AG20443 (cell line): ENCODE data around the gene MKRN1.
"Not testable (repeated sequence)": the region's sequence is repeated elsewhere in the genome, so short reads cannot be mapped to it uniquely, and the experiment has no call there.

Experiments
- DNase-seq: peaks from one replicate; pipeline ENCODE4 v3.0.0; 2012; ENCODE audit warnings: low spot score, mixed read lengths

MKRN1 gene, protein sequence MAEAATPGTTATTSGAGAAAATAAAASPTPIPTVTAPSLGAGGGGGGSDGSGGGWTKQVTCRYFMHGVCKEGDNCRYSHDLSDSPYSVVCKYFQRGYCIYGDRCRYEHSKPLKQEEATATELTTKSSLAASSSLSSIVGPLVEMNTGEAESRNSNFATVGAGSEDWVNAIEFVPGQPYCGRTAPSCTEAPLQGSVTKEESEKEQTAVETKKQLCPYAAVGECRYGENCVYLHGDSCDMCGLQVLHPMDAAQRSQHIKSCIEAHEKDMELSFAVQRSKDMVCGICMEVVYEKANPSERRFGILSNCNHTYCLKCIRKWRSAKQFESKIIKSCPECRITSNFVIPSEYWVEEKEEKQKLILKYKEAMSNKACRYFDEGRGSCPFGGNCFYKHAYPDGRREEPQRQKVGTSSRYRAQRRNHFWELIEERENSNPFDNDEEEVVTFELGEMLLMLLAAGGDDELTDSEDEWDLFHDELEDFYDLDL

DNA sequence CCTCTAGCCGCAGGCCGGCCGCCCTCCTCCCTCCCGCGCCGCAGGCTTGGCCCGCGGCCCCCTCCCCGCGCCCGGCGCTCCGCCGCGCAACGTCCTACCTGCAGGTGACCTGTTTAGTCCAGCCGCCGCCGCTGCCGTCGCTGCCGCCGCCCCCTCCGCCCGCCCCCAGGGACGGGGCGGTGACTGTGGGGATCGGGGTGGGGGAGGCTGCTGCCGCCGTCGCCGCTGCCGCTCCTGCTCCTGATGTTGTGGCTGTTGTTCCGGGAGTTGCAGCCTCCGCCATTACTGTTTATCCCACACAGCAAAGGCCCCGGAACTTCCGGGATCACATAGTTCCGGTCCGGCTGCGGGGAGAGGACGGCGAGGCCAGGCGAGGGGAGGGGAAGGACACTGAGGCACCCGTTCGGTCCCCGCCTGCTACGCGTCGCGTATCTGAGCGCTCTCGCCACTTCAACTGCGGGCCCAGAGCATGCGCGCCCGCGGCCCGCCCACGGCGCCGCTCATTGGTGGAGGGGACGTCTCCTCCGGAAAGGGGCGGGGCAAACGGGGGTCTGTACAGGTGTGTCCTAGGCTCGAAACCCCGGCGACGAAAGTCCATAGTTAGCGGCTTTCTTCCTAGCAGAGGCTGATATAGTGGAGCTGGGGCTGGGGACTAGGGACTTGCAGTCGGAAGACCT is at the start of gene MKRN1:
TSS of gene MKRN1 (minus strand) at position 444 of the 677 bp plus-strand sequence. CDS start at position 283, 161 bp downstream.
- DNase-seq, result peak; percentile 99

DNA sequence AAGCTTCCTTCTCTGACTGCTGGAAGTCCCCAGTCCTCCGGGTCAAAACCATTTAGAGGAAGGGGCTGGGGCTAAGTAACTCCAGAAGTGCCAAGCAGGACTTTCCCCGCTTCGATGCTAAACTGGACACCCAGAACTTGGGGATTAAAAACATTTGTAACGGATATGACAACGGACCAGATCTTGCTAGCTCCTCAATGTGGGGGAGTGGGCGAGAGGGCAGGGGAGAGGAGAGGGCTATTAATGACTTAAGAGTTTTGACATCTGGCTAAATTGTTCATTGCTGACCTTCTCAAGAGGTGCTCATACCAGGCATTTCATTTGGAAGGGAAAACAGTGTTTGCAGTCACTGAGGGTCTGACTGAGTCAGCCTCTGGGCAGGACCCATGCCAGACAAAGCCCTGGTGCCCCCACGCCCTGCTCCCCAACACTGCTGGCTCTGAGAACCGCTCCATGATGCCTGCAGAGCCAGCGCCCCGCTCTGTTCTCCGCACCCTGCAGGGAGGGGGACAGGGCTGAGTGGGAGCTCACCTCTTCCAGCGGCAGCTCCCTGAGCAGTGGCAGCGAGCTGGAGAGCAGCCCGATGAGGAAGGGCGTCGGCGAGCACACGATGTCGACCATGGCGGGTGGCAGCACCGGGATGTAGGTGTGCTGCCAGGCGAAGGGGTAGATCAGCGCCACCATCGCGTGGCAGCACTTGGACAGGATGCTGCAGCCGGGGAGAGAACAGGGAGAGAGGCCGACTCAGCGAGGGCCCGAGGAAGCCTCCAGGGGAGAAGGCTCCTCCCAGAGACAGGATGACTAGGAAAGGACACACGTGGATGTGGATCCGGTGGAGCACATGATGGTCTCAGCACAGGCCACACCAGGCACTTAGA is 47.7 kb upstream of the MKRN1 start:
- DNase-seq, result no peak

DNA sequence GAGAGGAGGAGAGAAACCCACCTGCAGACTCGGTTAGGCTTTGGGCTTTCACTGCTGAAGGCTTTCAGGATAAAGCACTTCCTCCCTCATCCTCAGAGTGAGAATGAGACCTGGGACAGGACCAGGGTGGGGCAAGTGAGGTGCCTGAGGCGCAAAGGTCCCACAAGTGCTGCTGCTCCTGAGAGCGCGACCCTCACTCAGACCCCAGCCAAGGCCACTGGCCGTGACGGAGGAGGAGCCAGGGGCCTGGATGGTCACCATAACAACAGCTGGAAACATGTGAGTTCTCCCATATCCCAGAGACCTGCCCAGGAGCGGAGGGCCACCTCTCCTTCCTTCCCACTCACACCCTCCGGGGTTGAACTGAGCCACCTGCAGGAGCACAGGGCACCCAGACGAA is 46.9 kb upstream of the MKRN1 start:
- DNase-seq, result no peak

DNA sequence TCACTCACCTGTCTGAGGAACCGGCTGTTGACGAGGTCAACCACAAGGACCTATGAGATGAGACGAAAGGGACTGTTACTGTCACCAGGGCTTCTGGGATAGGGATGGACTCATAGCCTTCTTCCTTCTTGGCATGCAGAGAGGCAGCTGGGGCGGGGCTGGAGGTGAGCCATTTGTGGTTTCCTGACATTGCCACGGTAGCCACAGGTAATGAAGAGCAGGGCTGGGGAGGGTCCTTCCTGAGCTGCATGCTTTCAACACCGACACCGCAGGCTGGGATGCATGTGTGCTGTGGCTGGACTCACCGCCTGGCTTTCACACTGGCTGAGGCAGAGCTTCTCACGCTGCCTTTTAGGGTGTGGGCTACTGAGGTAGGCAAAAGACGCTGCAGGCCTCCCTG is 46.4 kb upstream of the MKRN1 start:
- DNase-seq, result peak; percentile 50

DNA sequence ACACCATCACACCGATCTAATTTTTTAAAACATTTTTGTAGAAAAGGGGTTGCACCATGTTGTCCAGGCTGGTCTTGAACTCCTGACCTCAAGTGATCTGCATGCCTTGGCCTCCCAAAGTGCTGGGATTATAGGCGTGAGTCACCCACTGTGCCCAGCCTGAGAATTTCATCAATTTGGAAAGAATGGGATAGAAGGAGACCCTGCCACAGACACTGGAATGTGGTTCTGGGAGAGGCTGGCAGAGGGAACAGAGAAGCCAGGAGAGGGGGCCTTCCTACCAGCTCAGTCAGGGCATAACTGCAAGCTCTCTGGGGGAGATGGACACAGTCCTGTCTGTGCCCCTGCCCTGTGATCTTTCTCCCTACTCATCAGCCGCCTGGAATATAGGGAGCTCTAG is 42.1 kb upstream of the MKRN1 start:
- no peak for DNase-seq

DNA sequence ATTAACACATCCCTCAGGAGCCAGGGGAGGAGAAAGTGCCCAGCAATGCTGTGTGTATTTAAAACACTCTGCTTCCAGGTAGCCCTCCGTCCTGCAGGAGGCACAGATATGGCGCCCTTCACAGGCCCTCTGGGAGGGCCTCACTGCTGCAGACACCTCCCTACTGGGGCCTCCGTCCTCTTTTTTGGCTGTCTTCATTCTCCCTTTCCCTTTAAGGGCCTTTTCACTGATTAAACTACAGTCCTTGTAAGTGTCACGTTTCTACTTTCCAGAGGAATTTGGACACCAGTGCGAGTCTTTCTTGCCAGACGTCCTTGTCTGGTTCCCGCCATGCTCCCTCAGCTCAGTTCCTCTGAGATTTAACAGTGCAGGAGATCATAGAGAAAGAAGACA is 39.7 kb upstream of the MKRN1 start:
- DNase-seq, result no peak

DNA sequence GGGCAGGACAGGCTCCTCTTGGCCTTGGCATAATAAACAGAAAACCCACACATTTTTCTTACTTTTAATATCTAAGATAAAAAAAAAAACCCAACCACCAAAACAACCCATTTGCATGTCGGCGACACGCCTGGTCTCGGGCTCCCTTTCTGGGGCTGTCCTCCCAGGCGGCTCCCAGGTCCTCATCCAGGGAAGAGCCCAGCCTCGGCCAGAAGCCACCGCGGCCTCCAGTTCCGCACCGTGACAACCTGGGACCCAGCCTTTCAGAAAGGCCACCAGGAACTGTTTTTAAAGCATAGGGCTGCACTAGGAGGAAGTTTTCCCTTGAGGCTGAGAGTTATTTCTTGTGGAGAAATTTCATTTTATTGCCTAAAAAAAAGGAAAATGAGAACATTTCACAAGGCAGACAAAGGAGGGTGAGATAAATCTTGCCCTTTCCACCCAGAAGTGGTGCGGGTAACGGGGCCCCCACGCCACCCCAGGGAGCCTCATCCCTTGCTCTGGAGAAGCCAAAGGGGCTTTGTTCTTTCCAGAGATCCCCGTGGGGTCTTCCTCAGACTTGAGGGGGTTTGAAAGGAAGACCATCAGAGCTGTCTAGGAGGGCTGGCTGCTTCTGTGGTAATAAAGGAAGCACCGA is 39.2 kb upstream of the MKRN1 start:
- DNase-seq, result no peak

DNA sequence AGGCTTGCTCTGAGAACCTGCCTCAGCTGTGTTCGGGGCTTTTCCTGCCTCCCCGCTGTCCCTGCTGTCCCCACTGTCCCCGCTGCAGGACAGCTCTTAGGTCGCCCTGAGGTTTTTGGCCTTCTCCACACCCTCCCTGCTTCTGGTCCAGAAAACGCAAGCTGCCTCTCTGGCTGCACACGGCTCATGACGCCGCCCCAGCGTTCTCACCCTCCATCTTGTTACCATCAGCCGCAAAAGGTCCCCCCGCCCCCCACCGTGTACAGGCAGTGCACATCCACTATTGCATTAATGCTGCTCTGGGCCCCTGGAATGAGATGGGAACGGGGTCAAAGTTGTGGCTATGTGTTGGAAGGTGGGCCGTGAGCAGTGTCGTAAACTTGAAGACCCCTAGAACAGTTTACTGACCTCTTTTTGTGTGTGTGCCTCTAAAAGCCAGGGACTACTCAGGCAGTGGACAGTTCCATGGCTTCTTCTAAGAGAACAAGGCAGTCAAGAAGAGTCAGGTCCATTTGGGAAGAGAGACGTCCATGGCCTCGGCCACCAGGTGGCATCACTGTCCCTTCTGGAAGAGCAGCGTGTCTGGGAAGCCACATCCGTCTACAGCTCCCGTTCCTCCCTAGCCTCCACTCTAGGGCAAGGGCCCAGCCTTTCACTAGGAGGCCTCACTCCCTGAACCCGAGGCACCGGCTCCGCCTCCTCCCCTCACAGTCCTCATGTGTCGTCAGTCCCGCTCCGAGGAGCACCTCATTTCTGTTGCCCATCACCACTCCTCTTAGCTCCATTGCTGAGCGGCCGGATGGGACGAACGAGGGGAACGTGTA is 38.5 kb upstream of the MKRN1 start:
- peak; percentile 94 for DNase-seq

DNA sequence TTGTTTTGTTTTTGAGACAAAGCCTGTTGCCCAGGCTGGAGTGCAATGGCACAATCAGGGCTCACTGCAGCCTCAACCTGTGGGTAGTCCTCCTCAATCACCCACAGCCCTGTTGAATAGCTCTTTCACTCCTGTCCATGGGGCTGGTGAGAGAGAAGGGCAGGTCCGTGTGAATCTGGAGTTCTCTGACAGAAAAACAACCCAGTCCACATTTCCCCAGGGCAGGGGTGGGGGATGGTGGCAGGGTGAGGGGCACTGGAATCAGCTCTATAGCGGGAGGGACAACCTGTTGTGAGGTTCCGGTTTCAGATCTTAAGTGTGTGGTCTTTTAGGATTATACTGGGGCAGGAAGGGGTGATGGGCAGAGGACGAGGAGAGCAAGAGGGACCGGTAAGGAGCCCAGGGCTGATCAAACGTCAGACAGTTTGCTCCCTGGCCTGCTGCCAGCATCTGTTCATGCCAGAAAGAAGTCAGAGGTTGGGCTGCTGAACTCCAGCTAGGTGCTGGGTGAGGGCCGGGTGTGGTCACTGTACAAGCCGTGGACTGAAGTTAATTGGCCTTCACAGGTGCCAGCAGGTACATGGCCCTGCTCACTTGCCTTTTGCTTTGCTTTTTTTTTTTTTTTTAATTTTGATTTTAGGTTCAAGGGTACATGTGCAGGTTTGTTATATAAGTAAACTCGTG is 33.2 kb upstream of the MKRN1 start:
- no peak for DNase-seq

DNA sequence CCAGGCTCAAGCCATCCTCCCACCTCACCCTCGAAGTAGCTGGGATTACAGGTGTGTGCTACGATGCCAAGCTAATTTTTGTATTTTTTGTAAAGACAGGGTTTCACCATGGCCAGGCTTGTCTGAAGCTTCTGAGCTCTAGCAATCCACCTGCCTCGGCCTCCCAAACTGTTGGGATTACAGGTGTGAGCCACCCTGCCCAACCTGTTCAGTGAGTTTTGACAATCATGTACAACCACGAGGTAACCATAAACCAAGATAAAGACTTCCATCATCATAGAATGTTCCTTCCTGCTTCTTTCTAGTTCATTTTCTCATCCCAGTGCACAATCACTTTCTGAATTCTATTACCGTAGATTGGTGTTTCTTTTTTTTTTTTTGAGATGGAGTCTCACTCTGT is 30.5 kb upstream of the MKRN1 start:
- no peak for DNase-seq

DNA sequence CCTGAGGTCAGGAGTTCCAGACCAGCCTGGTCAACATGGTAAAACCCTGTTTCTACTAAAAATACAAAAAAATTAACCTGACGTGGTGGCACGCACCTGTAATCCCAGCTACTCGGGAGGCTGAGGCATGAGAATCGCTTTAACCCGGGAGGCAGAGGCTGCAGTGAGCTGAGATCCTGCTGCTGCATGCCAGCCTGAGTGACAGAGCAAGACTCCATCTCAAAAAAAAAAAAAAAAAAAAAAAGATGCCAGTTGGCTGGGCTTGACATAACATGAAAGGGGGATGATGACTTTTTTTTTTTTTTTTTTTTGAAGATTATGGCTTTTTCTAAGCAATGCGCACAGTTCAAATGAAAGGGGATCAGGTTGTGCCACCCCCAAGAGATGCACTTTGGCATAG is 28.3 kb upstream of the MKRN1 start:
- not testable (repeated sequence) for DNase-seq

DNA sequence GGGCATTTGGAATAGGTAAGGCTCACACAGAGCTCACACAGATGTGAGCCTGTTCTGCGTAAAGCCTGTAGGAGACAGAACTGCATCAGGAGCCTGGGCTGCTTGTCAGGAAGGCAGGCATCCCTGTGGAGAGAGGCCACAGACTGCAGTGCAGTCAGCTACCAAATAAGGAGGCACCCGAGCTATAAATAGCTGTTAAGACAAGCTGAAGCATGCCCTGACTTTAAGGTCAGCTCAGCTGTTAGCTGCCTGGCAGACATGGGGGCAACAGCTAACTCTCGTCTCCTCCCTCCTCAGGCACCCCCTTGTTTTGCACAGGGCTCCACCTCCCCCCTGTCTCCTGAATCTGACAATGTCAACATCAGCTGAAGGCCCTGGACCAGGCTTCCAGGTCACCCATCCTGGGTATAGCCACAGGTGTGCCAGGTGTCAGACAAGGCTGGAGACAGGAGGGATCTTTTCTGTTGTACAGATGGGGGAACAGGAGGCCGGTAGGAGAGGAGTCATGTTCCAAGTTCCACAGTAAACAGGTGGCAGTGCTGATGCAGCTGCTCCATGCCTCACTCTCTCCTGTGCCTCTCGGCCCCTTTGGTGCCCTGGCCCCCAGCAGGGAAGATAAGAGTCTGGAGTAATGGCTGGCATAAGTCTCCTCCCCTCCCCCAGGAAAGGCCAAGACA is 27.6 kb upstream of the MKRN1 start:
- DNase-seq, result peak; percentile 80

DNA sequence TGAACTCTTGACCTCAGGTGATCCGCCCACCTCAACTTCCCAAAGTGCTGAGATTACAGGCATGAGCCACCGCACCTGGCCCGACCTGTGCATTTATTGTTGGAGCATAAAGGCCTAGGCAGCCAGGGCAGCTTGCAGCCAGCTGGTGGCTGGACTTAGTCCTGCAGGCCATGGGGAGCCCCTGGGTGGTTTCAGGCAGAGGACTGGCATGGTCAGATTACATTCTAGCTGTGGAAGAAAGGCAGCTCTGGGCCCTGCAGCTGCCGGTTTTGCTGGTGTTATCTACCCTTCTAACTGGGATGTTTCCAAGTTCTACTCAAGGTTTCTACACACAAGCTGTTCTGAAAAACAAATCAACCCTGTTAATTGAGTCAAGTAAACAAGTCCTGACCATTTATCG is 22.7 kb upstream of the MKRN1 start:
- no peak for DNase-seq

DNA sequence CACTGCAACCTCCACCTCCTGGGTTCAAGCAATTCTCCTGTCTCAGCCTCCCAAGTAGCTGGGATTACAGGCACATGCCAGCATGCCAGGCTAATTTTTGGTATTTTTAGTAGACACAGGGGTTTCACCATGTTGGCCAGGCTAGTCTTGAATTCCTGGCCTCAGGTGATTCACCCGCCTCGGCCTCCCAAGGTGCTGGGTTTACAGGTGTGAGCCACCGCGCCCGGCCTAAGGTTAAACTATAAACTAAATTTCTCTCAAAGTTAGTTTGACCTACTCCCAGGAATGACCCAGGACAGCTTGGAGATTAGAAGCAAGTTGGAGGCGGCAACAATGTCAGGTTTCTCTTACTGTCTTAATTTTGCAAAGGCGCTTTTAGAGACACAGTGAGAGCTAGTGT is 18.5 kb upstream of the MKRN1 start:
- not testable (repeated sequence) for DNase-seq

DNA sequence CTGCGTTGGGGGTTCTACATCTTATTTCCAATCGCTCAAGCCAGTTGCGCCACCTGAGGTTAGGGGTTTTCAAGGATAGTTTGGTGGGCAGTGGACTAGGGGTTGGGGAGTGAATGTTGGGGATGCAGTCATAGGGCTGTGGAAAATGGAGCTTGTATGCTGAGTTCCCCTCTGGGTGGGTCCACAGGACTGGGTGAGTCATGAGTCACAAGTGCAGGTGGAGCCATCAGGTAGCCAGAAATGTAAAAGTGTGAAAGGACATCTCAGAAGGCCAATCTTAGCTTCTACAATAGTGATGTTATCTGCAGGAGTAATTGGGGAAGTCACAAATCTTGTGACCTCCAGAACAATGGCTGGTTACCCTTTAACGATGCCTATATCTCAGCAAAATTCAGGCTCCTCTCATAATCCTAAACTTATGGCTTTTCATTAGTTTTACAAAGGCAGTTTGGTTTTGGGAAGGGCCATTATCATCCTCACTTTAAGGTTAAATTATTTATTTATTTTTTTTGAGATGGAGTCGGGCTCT is 18.0 kb upstream of the MKRN1 start:
- no peak for DNase-seq

DNA sequence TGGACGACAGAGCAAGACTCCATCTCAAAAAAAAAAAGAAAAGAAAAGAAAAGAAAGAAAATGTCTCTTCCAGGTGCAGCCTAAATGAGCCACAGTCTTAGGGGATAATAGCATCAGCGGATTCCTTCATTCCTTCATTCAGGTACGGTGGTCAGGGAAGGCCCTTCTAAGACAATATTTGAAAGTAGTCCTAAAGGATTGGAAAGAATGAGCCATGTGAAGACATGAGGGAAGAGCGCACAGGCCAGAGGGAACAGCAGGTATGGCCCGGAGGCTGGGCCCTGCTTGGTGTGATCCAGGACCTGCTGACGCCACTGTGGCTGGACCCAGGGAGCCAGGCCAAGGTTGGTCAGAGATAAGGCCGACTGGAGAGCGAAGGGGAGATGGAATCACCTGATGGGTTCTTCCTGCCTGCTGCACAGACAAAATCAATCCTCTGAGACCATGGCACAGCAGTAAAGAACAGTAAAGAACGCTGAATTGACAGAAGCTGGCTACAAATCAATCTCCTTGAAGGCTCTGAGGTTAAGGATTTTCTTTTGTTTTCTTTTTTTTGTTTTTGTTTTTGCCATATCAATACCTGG is 16.3 kb upstream of the MKRN1 start:
- DNase-seq, result no peak

DNA sequence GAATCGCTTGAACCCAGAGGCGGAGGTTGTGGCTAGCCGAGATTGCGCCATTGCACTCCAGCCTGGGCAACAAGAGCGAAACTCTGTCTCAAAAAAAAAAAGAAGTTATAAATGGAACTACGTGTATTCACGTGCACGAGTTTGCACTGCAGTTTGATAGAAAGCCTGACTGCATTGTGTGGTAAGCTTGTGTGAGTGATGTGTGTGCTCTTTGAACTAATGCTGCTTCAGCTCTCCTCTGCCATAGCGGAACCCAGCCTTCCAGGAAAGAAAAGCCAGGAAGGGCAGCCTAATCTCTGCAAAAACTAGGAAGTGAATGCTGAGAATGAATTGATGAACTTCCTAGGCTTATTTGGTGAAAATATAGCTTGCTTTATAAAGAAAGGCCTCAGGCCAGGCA is 15.6 kb upstream of the MKRN1 start:
- no peak for DNase-seq

DNA sequence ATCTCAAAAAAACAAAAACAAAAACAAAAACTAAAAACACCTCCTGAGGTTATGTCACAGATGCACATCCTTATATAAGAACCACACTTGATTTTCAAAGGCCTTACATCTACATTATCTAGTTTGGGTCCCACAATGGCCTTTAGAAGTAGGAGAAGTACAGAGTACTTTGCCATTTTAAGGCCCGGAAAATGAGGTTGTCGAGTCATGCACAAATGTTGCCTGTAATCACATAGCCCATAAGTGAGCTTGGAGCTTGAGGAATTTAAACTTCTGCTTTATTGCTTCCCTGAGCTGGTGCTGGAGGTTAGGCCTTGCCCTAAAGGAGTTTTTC is 9.7 kb upstream of the MKRN1 start:
- no peak for DNase-seq

DNA sequence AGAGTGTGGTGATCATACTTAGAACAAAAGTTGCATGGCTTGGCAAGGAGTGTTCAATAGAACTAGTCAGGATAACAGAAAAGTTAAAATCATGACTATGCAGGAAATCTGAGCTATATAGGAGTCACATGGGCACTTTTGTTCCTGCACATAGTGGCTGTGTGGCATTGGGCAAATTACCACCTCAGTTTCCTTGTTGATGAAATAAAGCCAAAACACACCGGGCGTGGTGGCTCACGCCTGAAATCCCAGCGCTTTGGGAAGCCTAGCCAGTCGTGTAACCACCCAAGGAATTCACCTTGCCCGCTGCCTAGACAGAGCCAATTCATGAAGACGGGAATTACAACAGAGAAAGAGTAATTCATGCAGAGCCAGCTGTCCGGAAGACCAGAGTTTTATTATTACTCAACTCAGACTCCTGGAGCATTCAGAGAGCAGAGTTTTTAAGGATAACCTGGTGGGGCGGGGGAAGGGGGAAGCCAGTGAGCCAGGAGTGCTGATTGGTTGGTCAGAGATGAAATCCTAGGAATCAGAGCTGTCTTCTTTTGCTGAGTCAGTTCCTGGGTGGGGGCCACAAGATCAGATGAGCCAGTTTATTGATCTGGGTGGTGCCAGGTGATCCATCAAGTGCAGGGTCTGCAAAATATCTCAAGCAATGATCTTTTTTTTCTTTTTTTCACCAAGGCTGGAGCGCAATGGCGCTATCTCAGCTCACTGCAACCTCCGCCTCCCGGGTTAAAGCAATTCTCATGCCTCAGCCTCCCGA is 6.4 kb upstream of the MKRN1 start:
- DNase-seq, result no peak
